Activated B cell treated with CpG ODN at 0.5 μM for 24 hours (primary cell): ENCODE measurements around the gene ENSA. TPM values are rescaled to one million over a fixed set of nuclear protein-coding genes. Genes with fewer than 3 reads are reported as not detected.

Source experiments
- ATAC-seq: fragments of 200-7000 bp; cut with Tn5 transposase; one replicate; pipeline ENCODE4 v1.10.0; 2021; ENCODE audit warnings: low read depth, mild to moderate bottlenecking, moderate library complexity
- CTCF ChIA-PET: fragments of 350-600 bp; sonication (Branson Sonifier 250); formaldehyde crosslinking; loops from one replicate; lab custom pipeline; 2021; ENCODE audit warnings: antibody characterized with exemption; lab: Charles Lee
- POLR2A ChIA-PET: fragments of 350-600 bp; sonication (Branson Sonifier 250); formaldehyde crosslinking; loops from one replicate; lab custom pipeline; 2021; ENCODE audit warnings: antibody characterized with exemption; lab: Charles Lee
- DNase-seq: peaks from one replicate; pipeline ENCODE4 v3.0.0; 2022
- H3K27ac Mint-ChIP-seq: one replicate; pipeline ENCODE4 v1.8.0; 2020; ENCODE audit warnings: mixed read lengths
- H3K27me3 Mint-ChIP-seq: one replicate; pipeline ENCODE4 v1.8.0; 2021; ENCODE audit warnings: mixed read lengths
- H3K36me3 Mint-ChIP-seq: one replicate; pipeline ENCODE4 v1.8.0; 2021; ENCODE audit warnings: low read depth, mixed read lengths
- H3K4me1 Mint-ChIP-seq: one replicate; pipeline ENCODE4 v1.8.0; 2021; ENCODE audit warnings: mixed read lengths
- H3K4me3 Mint-ChIP-seq: one replicate; pipeline ENCODE4 v1.8.0; 2020; ENCODE audit warnings: mild to moderate bottlenecking, mixed read lengths
- H3K9me3 Mint-ChIP-seq: one replicate; pipeline ENCODE4 v1.8.0; 2020; ENCODE audit warnings: mixed read lengths
- intact Hi-C: fragments of 100-400 bp; cut with micrococcal nuclease; formaldehyde crosslinking; loops from one replicate; pipeline ENCODE4 v1.15.1; 2024
- total RNA-seq: library from RNA; stranded (reverse); gene quantifications from 2 replicates; pipeline ENCODE4 v1.2.3, GENCODE V29; 2022
- TF ChIP-seq, protein P1 (sequence below): fragments of 200-600 bp; IDR thresholded peaks from one replicate; pipeline ENCODE4 v1.8.0; 2022; ENCODE audit warnings: antibody characterized with exemption, mild to moderate bottlenecking

Gene ENSA
- total RNA-seq, 1 donor from 2014 or later = 202 TPM

DNA sequence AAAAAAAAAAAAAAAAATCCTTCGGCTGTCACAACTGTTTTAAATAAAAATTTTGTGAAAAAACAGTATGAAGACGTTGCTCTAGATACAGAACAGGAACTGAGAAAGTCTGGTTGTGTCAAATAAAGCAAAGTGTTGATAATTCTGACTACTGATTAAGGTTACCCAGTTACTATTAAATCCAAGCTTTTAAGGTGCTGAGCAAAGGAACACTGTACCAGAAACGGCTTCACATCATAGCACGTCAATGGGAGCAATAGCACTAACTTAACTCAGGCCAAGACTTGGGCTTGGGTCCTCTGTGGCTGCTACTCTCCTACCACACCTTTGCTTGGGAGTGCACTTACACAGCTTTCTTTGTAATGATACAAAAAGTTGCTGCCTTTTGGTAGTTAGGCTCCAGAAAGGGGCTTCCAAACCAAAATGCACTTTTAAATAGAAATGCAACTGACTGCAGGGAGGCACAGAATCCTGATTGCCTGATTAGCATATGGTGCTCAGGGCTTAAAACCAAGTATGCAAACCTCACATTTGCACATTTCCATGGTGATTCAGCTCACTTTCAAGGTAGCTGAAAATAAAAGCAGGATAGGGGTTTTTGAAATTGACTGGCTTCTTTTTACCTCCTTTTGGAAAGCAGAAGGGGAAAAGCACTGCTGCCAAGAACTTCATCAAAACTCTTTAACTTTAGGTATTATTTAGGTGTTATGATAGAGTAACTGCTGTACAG is 56.3 kb downstream of the ENSA start:
- no peaks in the 10 kb centered on the region for H3K27me3 Mint-ChIP-seq
- TF ChIP-seq, protein P1, sequence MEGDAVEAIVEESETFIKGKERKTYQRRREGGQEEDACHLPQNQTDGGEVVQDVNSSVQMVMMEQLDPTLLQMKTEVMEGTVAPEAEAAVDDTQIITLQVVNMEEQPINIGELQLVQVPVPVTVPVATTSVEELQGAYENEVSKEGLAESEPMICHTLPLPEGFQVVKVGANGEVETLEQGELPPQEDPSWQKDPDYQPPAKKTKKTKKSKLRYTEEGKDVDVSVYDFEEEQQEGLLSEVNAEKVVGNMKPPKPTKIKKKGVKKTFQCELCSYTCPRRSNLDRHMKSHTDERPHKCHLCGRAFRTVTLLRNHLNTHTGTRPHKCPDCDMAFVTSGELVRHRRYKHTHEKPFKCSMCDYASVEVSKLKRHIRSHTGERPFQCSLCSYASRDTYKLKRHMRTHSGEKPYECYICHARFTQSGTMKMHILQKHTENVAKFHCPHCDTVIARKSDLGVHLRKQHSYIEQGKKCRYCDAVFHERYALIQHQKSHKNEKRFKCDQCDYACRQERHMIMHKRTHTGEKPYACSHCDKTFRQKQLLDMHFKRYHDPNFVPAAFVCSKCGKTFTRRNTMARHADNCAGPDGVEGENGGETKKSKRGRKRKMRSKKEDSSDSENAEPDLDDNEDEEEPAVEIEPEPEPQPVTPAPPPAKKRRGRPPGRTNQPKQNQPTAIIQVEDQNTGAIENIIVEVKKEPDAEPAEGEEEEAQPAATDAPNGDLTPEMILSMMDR = no peak
- intact Hi-C loops = loop anchor here (1.0 kb wide), 1 partner anchor 10 kb away; no protein-coding TSS in a partner anchor
- POLR2A ChIA-PET = interaction anchor here (0.5 to 14.3 kb wide), 11 partner anchors 8 to 481 kb away, joined by 3 to 1106 read pairs (median 5); partner anchors contain the start of genes ENSA and TARS2
- peaks cover 90% of the 10 kb centered on the region for H3K4me1 Mint-ChIP-seq
- peak overlapping the region; percentile 70 for H3K4me3 Mint-ChIP-seq
- CTCF ChIA-PET = interaction anchor here (1.0 to 9.8 kb wide), 2 partner anchors 11 to 48 kb away, joined by 4 to 196 read pairs; no protein-coding TSS in a partner anchor
- peaks cover 81% of the 10 kb centered on the region for H3K36me3 Mint-ChIP-seq
- no peaks in the 10 kb centered on the region for H3K9me3 Mint-ChIP-seq
- DNase-seq (no peak), ATAC-seq (peak; percentile 60)
- peak overlapping the region; percentile 88 for H3K27ac Mint-ChIP-seq

Other genes with a start within 250 kb of the ENSA start
- gene TARS2, start 142.2 kb downstream of the ENSA start, total RNA-seq = 42.6 and 50.7 TPM in 2 replicates
- gene ECM1, start 121.5 kb downstream of the ENSA start, total RNA-seq = 1.7 and 2.1 TPM in 2 replicates
- gene FALEC, start 113.9 kb downstream of the ENSA start, total RNA-seq = 1.1 TPM in 1 of 2 replicates, not detected in the other
- 0.11 TPM in 1 of 2 replicates, not detected in the other for gene ADAMTSL4, start 80.2 kb downstream of the ENSA start, total RNA-seq
- gene MCL1, start 50.0 kb downstream of the ENSA start, total RNA-seq = 224 and 233 TPM in 2 replicates
- 19.7 and 22.5 TPM in 2 replicates for gene GOLPH3L, start 67.5 kb upstream of the ENSA start, total RNA-seq
- gene HORMAD1, start 91.3 kb upstream of the ENSA start, total RNA-seq = 1.4 and 1.6 TPM in 2 replicates
- 162 and 165 TPM in 2 replicates for gene CTSS, start 136.2 kb upstream of the ENSA start, total RNA-seq
- 2.1 and 3.5 TPM in 2 replicates for gene CTSK, start 178.6 kb upstream of the ENSA start, total RNA-seq
- gene ARNT, start 247.0 kb upstream of the ENSA start, total RNA-seq = 35.9 and 40.5 TPM in 2 replicates